GM12864 (cell line): ENCODE results near the gene MEP1A.

ENCODE experiments used
- DNase-seq: peaks from one replicate; pipeline ENCODE4 v3.0.0-alpha.2; 2011; ENCODE audit warnings: low read depth
- H3K4me3 ChIP-seq: 2 replicates; pipeline ENCODE4 v1.5.1; 2011; ENCODE audit warnings: mild to moderate bottlenecking, low read depth, low read length, control low read depth
- TF ChIP-seq, protein P1 (sequence below): IDR thresholded peaks from 2 replicates; pipeline ENCODE4 v1.5.1; 2011; ENCODE audit warnings: low read depth, mild to moderate bottlenecking, moderate library complexity, low read length, control low read depth, inconsistent platforms; ENCODE audit errors: missing control alignments

Gene MEP1A

GRCh38 chr6:46751658-46752057, 41.5 kb upstream of the MEP1A start:
- TF ChIP-seq, protein P1, sequence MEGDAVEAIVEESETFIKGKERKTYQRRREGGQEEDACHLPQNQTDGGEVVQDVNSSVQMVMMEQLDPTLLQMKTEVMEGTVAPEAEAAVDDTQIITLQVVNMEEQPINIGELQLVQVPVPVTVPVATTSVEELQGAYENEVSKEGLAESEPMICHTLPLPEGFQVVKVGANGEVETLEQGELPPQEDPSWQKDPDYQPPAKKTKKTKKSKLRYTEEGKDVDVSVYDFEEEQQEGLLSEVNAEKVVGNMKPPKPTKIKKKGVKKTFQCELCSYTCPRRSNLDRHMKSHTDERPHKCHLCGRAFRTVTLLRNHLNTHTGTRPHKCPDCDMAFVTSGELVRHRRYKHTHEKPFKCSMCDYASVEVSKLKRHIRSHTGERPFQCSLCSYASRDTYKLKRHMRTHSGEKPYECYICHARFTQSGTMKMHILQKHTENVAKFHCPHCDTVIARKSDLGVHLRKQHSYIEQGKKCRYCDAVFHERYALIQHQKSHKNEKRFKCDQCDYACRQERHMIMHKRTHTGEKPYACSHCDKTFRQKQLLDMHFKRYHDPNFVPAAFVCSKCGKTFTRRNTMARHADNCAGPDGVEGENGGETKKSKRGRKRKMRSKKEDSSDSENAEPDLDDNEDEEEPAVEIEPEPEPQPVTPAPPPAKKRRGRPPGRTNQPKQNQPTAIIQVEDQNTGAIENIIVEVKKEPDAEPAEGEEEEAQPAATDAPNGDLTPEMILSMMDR = no peak
- no peak overlapping the region for H3K4me3 ChIP-seq
- DNase-seq = no peak

GRCh38 chr6:46755865-46756264, 37.3 kb upstream of the MEP1A start:
- TF ChIP-seq, protein P1 = no peak
- no peak overlapping the region for H3K4me3 ChIP-seq
- no peak for DNase-seq

DNA sequence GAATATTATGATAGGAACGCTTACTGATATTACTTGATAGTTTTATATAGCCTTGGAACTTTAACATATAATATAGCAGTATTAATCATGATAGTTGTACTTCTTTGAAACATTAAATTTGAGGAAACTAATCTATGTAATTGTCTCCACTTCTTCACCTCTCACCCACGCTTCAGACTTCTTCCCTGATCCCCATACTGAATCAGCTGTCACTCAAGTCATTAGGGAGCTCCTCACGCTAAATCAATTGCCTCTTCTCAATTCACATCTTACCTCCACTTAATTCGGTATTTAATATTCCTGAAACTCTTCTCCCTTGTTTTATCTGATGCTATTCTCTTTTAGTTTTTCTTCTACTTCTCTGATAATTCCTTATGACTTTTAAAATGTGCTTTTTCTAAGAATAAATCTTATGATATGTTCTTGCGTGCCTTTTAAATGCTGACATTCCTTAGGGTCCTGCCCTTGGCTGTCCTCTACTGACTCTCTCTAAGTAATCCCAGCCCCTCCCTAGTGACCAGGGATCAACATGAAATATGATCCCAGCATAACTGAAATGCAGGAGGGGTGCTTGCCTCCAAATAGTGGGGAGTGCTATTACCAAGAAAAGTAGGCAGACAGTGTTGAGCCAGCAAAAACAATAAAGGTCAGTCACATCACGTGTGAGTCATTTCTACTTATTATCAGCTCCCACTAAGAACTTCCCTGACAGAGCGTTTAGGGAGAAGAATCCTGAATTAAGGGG, 36.5 kb upstream of the MEP1A start:
- TF ChIP-seq, protein P1 = no peak
- H3K4me3 ChIP-seq = no peak overlapping the region
- no peak for DNase-seq

GRCh38 chr6:46757214-46757596, 36.0 kb upstream of the MEP1A start:
- DNase-seq = no peak
- TF ChIP-seq, protein P1 = no peak
- H3K4me3 ChIP-seq = no peak overlapping the region

GRCh38 chr6:46758960-46759753, 34.0 kb upstream of the MEP1A start:
- no peak for DNase-seq
- H3K4me3 ChIP-seq = no peak overlapping the region
- TF ChIP-seq, protein P1 = no peak

GRCh38 chr6:46760925-46761324, 32.3 kb upstream of the MEP1A start:
- DNase-seq = no peak
- H3K4me3 ChIP-seq = no peak overlapping the region
- TF ChIP-seq, protein P1 = no peak
